NCI-H2196 (cell line): ENCODE results near the gene CPEB3.
"Not testable (repeated sequence)": the region's sequence is repeated elsewhere in the genome, so short reads cannot be mapped to it uniquely, and the experiment has no call there.

Experiments
- DNase-seq: peaks from one replicate; lab custom pipeline; 2025; ENCODE audit not compliant: unreplicated experiment; lab: John Stamatoyannopoulos, UW

Gene CPEB3

GRCh38 chr10:92290837-92291615 lies at the start of gene CPEB3, which contains the start of gene MARCHF5:
TSS of gene CPEB3 (minus strand) at chr10:92291078. CDS start at chr10:92240350, 50,728 bp downstream.
TSS of gene MARCHF5 (plus strand) at chr10:92291167. CDS start at chr10:92291495, 328 bp downstream.
- peak; percentile 81 for DNase-seq

GRCh38 chr10:92329927-92330326 lies 39.0 kb upstream of the CPEB3 start:
- DNase-seq = not testable (repeated sequence)

- DNase-seq = no peak
Measured at GRCh38 chr10:92328993-92329392, 38.1 kb upstream of the CPEB3 start.

GRCh38 chr10:92327445-92328433 lies 36.9 kb upstream of the CPEB3 start:
- no peak for DNase-seq

- no peak for DNase-seq
Measured at GRCh38 chr10:92323079-92323478, 32.2 kb upstream of the CPEB3 start.

GRCh38 chr10:92316610-92317009 lies 25.7 kb upstream of the CPEB3 start:
- DNase-seq = no peak

- DNase-seq = no peak
Measured at GRCh38 chr10:92313750-92314149, 22.9 kb upstream of the CPEB3 start.

GRCh38 chr10:92309272-92309671 lies 18.4 kb upstream of the CPEB3 start:
- DNase-seq = no peak

GRCh38 chr10:92305133-92306072 lies 14.5 kb upstream of the CPEB3 start:
- DNase-seq = no peak

GRCh38 chr10:92304061-92304460 lies 13.2 kb upstream of the CPEB3 start:
- DNase-seq = no peak

GRCh38 chr10:92303096-92303495 lies 12.2 kb upstream of the CPEB3 start:
- no peak for DNase-seq

GRCh38 chr10:92298487-92298886 lies 7.6 kb upstream of the CPEB3 start:
- DNase-seq = no peak

- DNase-seq = peak; percentile 16
Measured at GRCh38 chr10:92291921-92292845, 1.3 kb upstream of the CPEB3 start.

GRCh38 chr10:92291616-92291865 lies 663 bp upstream of the CPEB3 start:
- no peak for DNase-seq

- DNase-seq = peak; percentile 40
Measured at GRCh38 chr10:92290076-92290836, 622 bp downstream of the CPEB3 start.

GRCh38 chr10:92284112-92284704 lies 6.7 kb downstream of the CPEB3 start:
- no peak for DNase-seq

- DNase-seq = no peak
Measured at GRCh38 chr10:92278996-92279696, 11.7 kb downstream of the CPEB3 start.

GRCh38 chr10:92274071-92274470 lies 16.8 kb downstream of the CPEB3 start:
- DNase-seq = no peak
